HG02588 (cell line): Measurements from ENCODE around the gene LRRC4C.
A peak's percentile ranks its signal among the peaks of the same experiment; 100 is the strongest.
"Not testable (repeated sequence)": the region's sequence is repeated elsewhere in the genome, so short reads cannot be mapped to it uniquely, and the experiment has no call there.

Source experiments
- ATAC-seq: cut with Tn5 transposase; IDR thresholded peaks from one replicate; pipeline ENCODE4 v1.9.1; 2021; ENCODE audit warnings: mild to moderate bottlenecking, moderate library complexity; ENCODE audit not compliant: unreplicated experiment

LRRC4C gene

DNA sequence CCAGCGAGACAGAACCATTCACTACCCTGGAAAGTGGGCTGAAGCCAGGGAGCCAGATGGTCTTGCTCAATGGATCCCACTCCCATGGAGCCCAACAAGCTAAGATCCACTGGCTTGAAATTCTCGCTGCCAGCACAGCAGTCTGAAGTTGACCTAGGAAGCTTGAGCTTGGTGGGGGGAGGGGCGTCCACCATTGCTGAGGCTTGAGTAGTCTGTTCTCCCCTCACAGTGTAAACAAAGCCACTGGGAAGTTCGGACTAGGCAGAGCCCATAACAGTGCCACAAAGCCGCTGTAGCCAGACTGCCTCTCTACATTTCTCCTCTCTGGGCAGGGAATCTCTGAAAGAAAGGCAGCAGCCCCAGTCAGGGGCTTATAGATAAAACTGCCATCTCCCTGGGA is 1266.9 kb downstream of the LRRC4C start:
- ATAC-seq = not testable (repeated sequence)

DNA sequence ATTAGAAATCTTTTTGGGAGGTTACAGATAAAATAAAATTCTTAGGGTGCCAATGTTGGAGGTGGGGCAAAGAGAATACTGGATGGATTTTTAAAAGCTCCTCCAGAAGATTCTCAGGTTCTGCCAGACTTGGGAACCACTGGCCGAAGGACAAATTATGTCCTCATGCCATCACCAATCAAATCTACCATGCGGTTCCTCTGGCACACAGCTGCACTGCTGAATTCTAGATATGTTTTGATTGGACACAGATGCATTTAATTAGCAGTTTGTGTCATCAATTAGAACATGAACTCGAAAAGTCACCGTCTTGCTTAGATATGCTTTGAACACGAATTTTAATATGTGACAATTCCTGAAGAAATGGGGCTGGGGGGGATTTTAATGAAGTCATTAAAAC is 1269.2 kb downstream of the LRRC4C start:
- ATAC-seq = no peak

DNA sequence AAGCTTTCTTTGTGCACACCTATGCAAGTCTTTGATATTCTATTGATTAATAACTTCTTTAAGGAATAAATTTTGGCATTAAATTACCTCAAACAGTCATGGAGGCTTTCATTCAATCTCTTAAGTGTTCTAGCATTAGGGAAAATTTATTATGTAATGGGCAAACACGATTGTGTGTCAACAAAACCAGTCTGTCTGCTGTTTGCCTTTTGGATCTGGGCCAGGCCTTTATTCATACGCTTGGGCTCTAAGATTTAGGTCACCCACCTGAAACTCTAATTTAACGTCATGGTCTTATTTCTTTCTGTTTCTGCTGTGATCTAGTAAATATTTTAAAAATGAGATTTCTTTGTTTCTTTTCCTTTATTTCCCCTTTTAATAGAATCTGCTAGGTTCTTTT is 1270.6 kb downstream of the LRRC4C start:
- no peak for ATAC-seq

DNA sequence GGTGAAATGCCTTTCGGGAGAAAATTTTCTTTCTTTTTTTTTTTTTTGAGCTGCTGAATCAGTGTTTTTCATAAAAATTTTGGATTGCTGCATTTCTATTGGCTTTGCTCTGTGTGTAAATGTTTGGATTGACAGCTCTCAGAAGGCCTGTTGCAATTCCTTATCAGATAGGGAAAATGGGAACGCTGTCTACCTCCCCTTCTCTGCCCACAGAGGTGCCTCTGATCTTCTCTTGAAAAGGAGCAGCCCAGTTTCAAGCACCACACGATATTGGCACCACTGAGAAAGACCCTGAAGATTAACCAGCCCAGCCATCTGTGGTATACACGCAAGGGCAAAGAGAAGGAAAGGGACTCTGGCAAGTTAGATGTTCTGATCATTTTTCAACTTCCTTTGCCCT is 1272.2 kb downstream of the LRRC4C start:
- no peak for ATAC-seq

DNA sequence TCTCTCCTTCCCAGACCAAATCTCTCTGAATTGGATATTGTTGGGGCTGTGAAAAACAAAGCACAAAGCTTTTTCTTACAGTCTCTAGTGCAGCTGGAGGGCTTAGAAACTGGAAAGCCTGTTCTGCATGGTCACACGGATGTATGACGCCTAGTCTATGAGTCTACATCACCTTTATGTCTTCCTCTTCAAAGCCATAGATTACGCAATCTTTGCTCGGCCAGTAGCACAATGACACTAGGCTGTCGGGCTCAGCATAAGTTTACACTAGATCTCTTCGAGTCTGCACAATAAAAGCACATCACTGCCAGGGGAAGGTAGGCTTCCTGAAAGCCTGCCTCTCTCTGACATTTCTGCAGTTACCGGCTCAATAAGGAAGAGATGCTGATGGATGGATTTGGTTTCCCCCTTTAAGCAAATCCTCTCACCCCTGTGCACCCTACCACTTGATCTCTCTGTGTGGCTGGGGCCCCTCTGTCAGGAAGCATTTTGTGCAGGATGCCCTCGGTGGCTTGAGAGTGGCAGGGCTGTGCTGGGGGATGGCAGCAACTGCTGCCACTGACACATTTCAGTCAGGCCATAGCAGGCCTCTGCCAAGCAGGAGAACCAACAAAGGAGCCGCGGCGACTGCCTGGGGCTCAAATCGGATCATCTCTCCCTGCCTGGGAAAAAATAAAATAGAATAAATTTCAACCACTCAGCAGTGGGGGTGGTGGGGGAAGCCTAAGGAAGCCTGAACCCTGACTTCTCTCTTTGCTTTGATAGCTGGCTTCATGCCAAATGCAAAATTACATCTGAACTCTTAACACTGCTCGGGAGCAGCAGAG is 1272.8 kb downstream of the LRRC4C start:
- ATAC-seq = no peak

DNA sequence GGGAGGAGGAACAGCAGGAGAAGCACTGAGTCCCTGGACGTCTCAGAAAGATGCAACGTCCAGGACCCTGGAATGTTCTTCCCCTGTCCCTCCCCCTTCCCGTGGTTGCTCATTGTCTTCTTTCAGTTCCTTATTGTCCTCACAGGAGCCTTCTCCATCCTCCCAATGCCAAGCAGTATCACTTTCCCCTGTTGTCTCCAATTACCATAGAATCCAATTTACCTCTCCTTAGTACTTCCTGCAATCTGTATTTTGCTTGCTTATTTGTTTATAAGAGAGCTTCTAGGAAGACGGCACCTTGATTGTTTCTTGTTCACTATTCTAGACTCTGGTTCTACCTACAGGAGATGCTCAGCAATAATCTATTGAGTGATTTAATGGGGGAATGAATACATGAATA is 1273.7 kb downstream of the LRRC4C start:
- no peak for ATAC-seq

DNA sequence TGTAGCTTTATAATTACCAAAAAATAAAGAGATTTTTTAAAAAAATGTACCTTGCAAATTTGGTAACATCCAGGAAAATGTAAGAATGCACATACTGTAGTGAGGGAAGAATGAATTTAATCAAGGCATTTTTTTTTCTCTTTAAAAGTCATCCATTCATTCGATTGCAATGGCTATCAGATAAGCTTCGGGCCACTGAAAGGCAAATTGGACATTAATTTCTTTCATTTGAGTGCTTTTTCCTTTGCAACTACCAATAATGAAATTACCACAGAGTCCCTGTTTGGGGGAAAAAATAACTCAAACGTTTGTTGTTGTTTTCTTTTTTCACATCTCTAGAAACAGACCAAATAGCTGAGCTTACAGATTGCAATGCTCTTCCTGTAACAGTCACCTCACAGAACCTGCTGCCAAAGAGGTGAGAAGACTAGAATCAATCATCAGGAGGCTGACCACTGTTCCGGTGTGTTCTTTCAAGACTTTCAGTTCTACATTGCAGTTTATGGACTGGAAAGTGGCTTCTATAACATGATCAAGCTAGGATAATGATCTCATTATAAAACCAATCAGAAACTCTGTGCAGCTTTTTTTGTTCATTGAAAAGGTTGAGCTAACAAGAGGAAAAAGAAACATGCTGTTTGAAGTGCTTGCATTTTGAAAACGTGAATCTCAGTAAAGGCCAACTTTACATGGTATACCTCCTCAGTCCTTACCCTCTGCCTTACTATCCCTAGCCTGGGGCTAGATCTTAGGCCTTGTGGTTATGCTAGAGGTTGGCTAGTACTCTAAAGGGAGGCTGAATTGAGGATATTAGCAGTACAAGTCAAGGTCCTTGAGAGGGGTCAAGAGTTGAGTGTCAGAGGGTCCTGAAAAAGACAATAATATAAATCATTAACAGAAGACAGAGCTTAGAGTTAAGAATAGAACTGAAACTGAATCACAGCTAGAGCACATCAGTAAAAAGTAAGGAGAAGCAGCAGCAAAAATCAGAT is 1276.1 kb downstream of the LRRC4C start:
- peak; percentile 92 for ATAC-seq

DNA sequence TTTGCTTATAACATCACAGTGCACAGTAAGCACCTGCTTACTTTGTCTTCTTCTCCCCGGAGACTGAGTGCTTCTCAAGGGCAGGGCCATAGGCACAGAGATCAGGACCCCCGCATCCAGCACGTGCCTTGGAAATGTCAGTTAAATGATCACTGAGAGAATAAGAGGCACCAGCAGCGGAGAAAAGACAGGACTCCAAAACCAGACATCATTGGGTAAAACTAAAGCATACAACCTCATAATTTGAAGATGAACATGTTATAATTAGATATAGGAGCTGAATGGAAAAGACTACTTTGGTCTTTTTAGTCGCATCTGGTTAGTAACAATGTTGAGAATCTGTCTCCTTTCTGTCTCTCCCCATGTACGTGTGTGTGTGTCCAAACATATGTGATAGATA is 1279.9 kb downstream of the LRRC4C start:
- no peak for ATAC-seq

DNA sequence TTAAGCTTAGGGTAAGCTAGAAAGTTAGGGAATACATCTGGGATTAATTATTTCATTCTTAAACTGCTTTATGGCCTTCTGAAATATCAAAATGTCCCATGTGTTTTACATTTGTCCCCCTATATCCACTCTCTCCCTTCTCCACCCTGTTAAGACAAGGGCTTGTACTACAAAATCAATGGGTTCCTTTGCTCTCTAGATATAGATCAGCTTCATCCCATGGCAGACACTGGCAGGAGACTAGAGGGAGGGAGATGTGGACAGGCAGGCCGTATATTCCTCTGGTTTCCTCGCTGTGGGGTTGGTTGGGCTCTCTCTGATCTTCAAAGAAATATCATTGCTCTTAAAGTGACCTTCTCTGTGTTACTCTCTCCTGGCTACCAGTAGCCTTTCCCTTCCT is 1281.0 kb downstream of the LRRC4C start:
- ATAC-seq = no peak

DNA sequence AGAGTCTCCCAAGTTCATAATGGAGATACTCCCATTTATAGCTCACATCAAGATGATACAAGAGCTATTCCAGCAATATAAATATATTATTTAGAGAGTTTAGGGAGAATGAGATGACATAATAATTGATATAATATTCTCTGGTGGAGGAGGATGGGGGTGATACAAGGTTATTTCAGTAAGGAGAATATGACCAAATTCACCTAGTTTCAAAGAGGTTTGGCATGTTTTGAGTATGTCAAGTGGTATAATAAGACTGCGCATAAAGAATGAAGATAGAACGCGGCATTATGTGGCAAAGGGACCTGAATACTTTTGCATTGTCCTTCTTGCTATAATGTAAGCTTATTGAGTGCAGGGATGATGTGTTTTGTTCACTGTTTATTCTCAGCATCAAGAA is 1283.5 kb downstream of the LRRC4C start:
- ATAC-seq = no peak

DNA sequence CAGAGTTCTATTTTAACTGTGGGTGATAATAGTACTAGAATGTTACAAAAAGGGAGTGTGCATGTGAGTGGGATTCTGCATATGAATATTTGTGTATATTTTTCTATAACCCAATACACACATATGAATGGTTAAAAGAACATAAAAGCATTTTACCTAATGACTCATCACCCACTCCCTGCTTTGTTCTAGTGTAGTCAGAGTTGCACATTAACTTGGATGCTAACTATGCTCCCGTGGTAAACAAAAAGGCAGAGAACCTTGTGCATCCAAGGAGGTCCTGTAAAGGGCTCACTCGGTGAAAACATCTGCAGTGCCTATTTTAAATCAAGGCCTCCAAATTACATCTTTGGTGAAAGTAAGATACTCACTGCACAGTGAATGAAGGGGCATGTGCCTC is 1289.4 kb downstream of the LRRC4C start:
- ATAC-seq = peak; percentile 38

DNA sequence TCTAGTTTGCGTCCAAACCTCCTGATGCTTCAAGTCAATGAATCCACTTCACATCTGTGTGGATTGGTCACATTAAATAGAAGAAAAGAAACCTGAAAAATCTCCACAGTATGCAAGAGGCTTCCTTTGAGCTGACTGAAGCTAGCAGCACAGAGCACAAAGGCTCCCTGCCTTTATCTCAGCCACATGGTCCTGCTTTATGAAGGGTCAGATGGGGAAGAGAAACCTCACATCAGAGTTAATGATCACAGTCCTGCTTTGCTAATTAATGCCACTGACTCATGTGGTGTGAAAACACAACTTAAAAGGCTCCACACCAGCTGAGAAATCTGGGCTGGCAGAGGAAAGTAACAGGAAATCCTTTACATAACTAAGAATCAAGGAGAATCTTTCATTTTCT is 1291.0 kb downstream of the LRRC4C start:
- ATAC-seq = peak; percentile 95

DNA sequence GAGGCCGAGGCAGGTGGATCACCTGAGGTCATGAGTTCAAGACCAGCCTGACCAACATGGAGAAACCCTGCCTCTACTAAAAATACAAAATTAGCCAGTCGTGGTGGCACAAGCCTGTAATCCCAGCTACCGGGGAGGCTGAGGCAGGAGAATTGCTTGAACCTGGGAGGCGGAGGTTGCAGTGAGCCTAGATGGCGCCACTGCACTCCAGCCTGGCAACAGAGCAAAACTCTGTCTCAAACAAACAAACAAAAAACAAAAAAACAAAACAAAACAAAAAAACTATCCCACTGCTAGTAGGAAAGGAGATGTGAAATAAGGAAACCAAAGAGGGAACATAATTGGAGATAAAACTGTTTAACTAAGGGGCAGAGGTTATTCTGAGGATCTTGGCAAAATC is 1291.6 kb downstream of the LRRC4C start:
- ATAC-seq = not testable (repeated sequence)

DNA sequence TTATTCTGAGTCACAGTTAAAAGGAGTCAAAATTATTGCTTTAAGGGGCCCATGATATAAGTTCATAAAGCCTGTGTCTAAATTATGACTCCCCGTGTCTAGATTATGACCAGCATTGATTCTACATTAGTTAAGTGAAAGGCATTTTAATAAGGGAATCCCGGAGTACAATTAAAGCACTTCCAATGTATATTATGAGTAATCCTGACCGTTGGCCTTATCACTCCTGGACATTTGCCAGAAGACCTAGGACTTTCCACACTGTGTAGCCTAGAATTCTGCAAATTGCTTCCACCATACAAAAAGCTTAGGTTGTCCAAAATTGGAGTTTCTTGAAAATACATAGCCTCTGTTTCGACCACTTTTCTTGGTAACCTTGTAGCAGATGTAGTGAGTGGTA is 1292.6 kb downstream of the LRRC4C start:
- ATAC-seq = no peak

DNA sequence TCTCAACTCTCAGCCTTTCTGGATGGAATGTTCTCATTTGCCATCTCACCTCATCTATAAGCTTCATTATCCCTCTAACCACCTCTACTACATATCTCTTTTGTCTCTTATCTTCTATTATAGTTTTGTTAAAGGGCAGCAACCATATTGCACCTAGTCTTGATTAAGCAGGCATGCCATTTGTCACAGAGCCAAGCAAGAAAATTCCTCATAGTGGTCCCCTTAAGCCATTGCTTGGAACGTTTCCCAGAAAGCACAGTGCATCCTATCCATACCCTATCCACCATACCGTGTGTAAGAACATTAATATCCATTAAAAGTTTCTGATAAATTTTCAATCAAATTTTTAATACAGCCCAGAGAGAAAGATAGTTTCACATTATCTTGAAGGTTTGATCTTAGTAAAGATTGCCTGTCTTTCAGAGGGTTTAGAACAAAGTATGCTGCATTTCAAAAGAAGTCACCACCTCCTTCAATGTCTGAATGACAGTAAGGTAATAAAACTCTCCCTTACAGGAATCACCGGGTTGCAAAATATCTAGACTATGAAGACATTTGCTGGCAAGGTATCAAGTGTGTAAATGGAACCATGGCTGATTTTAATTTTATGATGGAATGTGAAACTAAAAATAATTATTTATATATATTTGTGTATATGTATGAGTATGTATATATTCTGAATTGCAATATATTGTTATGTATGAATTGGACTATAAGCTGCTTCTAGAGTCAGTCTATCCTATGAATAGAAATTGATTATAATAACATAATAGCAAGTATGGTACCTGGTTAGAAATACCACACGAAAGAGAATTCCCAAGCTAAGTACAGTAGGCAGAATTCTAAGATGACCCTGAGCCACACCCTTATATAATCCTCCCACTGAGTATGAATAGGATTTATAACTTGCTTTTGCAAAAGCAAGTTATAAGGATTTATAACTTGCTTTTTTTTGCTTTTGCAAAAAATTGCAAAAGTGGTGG is 1296.3 kb downstream of the LRRC4C start:
- ATAC-seq = no peak

DNA sequence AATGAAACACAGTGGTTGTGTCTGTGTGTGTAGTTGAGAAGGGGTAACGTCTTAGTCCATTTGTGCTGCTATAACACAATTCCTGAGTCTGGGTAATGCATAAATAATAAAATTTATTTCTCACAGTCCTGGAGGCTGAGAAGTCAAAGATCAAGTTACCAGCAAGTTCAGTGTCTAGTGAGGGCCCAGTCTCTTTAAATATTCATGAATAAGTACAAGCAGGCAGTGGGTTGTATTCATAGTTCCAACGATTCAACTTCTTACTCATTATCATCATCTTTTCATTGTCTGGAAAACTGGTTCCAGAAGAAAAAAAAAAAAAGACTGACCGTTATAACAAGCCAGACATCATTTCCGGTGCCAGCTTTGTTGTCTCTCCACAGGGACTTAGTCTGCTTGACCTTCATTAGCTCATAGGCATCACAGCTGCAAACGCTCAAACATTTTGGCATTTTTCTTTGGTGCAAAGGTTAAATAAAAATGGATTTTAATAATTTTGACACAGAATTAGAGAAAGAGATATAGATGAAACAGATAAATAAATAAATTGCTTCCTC is 1297.5 kb downstream of the LRRC4C start:
- ATAC-seq = no peak

DNA sequence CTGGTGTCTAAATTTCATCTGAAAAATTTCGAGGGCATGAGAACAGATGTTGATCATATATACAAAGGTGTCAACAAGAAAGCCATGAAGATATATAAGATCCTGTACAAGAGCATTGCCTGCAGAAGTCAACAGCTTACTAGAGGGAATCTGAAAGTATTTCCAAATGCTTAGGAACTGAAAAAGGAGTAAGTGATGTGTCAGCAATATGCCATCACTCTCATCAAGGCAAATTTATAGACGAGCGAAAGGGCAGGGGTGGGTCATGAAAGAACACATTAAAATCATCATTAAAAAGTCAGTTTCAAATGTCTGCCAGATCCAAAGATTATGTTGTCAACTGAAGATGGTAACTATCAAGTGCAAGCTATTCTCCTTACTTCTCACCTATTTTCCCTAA is 1299.0 kb downstream of the LRRC4C start:
- no peak for ATAC-seq

DNA sequence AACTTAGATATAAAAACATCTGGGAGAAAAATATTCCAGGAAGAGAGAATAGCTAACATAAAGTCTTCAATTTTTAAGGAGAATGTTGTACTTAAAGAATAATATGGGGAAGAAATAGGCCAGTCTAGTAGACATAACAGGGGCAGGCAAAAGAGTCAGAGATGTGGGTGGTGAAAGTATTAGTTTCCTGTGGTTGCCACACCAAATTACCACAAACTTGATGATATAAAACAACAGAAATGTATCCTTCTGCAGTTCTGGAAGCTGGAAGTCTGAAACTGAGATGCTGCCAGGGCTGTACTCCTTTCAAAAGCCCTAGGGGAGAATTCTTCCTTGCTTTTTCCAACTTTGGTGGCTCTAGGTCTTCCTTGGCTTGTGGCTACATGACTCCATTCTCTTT is 1309.7 kb downstream of the LRRC4C start:
- no peak for ATAC-seq

DNA sequence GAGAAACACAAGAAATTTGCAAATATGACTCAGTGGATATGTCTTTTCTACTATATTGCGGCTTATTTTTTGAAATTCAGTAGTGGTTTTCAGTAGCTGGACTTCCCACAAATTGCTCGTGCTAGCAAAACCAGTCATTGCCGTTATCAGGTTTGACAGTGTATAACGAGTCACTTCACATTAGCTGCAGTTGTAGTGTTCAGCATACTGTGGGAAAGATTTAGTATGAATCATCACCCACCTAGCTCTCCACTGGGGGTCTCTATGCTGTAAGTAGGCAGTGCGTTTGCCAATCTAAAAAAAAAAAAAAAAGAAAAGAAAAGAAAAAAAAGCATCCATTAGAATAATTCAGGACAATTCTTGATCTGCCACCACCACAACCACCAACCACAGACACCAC is 1318.9 kb downstream of the LRRC4C start:
- no peak for ATAC-seq

DNA sequence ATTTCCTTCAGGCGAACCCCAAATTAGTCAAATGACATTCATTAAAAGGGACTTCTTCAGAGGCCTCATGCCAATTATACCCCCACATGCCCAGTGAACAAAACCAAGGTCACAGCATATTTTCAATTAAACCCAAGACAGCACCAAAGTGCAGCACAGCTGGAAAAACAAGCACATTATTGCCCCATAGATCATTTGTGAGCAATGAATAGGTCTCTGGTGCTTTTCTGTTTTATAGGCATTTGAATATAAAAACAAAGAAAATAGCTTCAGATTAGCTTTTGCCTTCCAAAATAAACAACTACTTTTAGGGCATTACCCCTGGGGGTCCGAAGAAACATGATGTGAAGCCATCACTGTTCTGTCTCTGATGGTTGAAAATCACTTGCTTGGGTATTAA is 1319.9 kb downstream of the LRRC4C start:
- no peak for ATAC-seq
